Activated CD8-positive, alpha-beta memory T cell treated with anti-CD3 and anti-CD28 coated beads, Interleukin-2, amount 50 U/mL, for 24 hours (primary cell): Measurements from ENCODE around the gene PSKH1.

Experiments used
- DNase-seq: peaks from one replicate; pipeline ENCODE4 v3.0.0-alpha.2; 2020; ENCODE audit errors: extremely low read depth

Gene PSKH1

DNA sequence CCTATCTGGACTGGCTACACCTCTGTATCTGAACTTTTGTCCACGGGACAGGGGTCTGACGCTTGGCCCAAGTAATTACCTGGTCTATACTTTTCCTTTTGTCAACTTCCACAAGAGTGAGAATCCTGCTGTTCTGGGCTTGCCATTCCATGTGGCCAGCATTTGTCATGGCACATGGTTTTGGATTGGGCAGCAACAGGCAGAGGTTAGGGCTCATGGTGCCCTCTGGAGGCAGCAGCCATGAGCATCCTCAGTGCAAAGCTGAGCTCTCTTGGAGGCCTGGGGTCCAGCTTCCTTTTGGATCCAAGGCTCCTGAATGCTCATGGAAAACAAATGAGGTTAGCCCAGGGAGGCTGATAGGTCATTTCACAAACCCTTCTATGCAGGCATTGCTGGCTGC lies 27.7 kb upstream of the PSKH1 start:
- no peak for DNase-seq

DNA sequence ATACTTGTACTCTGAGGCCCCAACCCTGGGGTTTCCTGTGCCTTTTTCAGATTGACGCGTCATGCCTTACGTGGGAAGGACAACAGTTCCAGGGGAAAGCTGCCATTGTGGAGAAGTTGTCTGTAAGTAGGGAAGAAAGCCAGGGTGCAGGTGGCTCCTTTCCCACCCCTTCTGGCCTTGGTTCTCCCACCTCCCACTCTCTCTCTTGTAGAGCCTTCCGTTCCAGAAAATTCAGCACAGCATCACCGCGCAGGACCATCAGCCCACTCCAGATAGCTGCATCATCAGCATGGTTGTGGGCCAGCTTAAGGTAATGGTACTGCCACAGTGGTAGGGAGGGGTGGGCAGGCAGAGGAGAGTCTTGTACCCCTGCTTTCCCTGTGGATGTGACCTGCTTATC lies 24.8 kb upstream of the PSKH1 start:
- no peak for DNase-seq

DNA sequence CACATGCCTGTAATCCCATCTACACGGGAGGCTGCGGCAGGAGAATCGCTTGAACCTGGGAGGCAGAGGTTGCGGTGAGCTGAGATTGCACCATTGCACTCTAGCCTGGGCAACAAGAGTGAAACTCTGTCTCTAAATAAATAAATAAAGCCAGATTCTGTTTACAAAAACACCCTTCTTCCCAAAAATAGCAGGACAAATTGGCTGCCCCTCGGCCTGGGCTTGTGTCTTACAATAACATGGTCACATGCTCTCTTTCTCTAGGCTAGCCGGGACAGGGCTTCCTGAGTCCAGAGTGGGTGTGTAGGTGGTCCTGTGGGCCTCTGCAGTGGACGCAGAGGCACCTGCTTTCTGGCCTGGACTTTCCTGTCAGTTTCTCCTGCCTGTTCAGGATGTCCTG lies 23.4 kb upstream of the PSKH1 start:
- DNase-seq, result no peak

DNA sequence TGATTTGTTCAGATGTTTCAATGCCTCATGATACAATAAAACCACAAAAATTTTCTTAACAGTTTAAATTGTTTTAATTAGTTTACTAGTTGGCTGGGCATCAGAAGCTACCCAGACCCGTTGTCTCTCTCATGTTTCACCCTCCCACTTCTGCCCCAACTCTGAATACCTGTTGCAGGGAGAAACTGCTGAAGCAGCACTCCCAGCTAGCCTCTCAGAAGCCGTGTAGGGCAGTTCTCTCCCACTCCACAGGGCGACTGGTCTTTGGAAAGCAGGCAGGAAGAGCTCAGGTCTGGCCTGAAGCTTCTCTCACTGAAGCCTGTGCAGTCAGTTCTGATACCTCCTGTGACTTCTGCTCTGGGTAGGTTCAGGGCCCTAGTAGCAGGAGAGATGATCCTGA lies 21.8 kb upstream of the PSKH1 start:
- DNase-seq, result no peak

DNA sequence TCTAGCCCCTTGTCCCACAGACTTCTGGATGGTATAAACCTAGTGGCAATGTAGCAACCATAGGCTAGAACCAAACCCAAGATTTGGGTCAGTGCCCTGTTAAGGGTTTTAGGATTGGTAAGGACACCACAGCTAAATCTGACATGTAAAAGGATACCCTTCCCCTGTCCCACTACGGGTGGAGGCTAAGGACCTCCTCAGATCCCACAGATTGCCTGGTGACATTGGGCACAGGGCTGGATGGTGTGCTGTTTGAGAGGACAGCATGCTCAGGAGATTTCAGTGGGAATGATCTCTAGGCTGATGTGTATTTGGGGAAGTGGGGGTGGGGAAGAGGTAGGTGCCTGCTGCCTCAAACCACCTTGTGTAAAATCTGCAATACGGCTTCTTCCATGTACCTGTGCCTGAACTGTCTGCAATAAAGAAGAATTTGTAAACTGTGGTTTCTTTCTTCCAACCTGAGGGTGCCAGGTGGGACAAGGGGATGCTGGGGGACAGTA lies 20.9 kb upstream of the PSKH1 start:
- DNase-seq, result no peak

DNA sequence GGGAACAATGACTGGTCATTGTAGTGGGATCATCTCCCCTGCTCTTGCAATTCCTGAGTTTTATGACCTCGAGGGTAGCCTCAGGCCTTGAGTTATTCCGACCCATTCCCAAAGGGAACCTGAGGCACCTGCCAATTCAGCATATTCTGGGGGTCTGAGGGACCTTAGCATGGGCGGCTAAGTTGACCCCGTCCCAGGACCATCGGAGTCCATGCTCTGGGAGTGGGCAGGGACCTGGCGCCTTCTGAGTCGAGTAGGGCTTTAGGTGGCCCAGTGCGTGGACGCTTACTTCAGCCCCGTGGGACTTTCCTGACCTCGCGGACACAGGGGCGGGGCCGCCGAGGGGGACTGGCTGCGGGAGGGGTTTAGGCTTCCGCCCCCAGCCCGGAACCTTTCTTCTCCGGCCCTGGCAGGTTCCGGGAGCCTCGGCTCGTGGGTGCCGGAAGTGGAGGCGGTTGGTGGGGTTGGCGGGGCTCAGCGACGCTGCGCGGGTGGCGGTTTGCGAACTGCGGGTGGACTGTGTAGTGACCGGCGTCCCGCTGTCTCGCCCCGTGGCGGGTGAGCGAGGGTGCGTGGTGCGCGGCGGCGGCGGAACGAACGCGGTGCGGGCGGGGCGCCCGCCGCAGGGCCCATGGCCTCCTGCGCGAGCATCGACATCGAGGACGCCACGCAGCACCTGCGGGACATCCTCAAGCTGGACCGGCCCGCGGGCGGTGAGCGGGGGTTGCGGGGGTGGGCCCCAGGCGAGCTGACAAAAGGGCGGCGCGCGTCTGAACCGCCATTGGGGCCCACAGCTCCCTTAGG lies 20.2 kb upstream of the PSKH1 start, which contains the start of gene EDC4:
Gene EDC4 (plus strand): TSS at position 422 of the 804 bp plus-strand sequence. CDS start 210 bp downstream, at position 632.
- peak; percentile 80 for DNase-seq

DNA sequence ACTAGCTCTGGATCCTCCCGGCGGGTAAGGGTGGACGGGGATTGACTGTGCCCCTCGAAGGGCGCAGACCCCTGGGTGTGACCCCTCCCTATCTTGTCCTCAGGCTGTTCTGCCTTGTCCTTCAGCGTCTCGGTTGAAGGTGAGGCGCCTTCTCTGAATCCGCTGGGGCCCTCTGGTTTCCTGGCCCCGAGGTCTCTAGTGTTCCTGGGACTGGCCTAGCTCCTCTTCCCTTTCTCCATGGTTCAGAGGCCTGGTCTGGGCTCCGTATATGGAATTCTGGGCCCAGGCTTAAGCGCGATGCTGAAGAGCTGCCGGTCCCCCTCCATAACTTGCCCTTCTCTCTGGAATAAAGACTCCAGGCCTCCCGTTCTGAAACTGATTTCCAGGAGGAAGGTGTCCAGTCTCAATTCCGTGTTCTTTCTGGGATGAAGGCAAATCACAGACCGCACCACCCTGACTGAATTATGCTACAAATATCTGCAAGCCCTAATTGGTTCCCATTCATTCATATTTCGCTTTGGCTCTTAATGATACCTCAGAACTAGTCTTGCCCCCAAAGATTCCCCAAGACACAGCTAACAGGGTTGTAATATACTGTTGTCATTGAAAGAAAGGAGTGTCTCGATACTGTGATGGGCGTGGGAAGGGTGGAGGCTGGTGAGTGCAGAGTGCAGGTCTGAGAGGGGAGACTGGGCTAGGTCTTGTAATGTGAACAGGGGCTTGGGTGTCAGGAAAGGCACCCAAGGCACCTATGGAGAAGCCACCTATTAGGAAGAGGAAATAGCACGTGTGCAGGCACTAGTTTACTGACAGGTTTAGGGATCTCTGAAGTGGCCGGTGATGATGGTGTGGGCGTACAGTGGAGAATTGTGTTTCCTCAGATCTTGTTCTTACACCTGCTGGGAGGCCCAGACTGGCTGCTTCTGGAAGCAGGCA lies 19.4 kb upstream of the PSKH1 start:
- DNase-seq, result no peak

DNA sequence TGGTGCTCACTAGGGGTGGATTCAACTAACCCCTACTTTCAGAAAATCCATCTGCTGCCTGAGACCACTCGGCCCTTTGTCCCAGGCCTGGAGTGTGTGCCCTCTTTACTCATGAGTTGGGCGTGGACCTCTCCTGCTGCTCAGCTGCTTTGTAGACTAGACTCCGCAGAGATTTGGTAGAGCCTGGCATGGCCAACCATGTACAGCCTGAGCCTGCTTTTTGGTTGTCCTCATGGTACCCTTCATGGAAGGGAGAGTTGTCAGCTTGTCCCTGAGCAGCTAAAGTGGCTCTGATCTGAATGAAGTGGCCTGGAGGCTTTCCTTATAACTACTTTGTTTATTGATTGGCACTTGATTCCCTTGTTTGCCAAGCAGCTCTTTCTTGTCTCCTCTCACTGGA lies 18.7 kb upstream of the PSKH1 start:
- DNase-seq, result no peak

DNA sequence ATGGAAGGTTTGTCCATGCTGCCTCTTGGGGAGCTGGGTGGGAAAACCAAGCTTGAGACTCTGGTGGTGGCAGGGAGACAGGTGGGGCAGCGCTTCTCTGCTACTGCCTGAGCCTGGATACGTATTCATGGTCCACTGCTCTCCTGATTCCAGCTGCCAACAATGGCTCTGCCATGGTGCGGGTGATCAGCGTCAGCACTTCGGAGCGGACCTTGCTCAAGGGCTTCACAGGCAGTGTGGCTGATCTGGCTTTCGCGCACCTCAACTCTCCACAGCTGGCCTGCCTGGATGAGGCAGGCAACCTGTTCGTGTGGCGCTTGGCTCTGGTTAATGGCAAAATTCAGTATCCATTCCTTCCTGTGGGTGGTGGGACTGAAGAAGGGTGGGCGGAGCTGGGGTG lies 16.0 kb upstream of the PSKH1 start:
- DNase-seq, result no peak

DNA sequence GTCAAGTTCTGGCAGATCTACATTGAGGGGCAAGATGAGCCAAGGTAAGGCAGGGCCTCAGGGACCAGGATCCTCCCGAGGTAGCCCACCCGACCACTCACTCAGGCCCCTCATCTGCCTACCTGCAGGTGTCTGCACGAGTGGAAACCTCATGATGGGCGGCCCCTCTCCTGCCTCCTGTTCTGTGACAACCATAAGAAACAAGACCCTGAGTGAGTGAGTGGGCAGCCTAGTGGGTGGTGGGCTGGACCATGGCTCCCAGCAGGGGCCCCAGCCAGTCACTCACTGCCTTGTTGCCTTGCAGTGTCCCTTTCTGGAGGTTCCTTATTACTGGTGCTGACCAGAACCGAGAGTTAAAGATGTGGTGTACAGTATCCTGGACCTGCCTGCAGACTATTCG lies 14.8 kb upstream of the PSKH1 start:
- DNase-seq, result no peak

DNA sequence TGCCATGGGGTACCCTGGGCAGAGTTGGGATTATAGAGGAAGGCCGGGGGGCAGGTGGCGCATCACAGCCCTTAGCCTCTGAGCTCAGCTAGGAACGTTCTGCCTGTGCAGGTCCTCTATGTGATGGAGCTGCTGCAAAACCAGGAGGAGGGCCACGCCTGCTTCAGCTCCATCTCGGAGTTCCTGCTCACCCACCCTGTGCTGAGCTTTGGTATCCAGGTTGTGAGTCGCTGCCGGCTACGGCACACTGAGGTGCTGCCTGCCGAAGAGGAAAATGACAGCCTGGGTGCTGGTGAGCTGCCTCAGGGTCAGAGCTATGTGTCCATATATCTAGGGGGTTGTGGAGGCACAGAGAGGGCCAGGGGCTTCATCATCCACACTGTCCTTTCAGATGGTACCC lies 14.2 kb upstream of the PSKH1 start:
- no peak for DNase-seq

DNA sequence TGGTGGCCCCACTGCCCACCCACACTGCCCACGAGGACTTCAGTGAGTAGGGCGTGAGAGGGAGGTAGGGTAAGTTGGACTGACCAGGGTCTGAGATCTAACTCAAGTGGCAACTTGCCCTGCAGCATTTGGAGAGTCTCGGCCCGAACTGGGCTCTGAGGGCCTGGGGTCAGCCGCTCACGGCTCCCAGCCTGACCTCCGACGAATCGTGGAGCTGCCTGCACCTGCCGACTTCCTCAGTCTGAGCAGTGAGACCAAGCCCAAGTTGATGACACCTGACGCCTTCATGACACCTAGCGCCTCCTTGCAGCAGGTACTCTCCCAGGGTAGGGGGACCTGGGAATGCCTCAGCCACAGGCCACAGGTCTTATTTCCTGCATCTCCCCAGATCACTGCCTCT lies 13.6 kb upstream of the PSKH1 start:
- DNase-seq, result no peak

DNA sequence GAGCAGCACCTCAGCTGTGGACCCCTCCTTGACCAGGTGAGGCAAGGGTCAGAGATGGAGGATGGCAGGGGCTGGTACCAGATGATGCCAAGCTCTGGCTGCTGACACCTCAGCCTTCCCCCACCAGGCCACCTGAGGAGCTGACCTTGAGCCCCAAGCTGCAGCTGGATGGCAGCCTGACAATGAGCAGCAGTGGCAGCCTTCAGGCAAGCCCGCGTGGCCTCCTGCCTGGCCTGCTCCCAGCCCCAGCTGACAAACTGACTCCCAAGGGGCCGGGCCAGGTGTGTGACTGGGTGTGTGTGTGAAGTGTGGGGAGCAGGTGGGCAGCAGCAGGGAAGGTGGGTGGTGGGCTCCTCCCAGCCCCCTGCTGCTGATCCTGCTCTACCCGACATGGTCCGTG lies 13.1 kb upstream of the PSKH1 start:
- no peak for DNase-seq

DNA sequence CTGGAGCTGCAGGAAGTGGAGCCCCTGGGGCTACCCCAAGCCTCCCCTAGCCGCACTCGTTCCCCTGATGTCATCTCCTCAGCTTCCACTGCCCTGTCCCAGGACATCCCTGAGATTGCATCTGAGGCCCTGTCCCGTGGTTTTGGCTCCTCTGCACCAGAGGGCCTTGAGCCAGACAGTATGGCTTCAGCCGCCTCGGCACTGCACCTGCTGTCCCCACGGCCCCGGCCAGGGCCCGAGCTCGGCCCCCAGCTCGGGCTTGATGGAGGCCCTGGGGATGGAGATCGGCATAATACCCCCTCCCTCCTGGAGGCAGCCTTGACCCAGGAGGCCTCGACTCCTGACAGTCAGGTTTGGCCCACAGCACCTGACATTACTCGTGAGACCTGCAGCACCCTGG lies 12.5 kb upstream of the PSKH1 start:
- DNase-seq, result no peak

DNA sequence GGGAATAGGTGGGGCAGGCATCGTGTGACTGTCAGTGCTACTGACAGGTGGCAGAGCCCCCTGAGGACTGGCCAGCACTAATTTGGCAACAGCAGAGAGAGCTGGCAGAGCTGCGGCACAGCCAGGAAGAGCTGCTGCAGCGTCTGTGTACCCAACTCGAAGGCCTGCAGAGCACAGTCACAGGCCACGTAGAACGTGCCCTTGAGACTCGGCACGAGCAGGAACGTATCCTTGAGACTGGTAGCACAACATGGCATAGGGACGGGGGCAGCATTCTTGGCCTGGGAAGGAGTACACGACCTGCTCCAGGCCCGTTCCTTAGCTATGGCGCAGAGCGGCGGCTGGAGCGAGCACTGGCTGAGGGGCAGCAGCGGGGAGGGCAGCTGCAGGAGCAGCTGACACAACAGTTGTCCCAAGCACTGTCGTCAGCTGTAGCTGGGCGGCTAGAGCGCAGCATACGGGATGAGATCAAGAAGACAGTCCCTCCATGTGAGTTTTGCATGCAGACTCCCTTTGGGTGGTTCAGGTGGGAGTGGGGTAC lies 11.4 kb upstream of the PSKH1 start:
- no peak for DNase-seq

DNA sequence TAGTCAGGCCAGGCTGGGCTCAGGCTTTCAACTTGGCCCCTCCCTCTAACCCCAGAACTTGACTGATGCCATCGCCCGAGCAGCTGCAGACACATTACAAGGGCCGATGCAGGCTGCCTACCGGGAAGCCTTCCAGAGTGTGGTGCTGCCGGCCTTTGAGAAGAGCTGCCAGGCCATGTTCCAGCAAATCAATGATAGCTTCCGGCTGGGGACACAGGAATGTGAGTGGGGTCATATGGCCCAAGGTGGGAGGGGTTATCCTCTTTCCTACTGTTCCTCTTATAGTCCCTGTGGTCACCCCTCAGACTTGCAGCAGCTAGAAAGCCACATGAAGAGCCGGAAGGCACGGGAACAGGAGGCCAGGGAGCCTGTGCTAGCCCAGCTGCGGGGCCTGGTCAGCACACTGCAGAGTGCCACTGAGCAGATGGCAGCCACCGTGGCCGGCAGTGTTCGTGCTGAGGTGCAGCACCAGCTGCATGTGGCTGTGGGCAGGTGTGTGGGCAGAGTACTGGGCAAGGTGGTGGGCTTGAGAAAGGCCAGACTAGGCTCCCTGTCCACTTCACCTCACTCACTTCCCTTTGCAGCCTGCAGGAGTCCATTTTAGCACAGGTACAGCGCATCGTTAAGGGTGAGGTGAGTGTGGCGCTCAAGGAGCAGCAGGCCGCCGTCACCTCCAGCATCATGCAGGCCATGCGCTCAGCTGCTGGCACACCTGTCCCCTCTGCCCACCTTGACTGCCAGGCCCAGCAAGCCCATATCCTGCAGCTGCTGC lies 10.5 kb upstream of the PSKH1 start:
- DNase-seq, result no peak

DNA sequence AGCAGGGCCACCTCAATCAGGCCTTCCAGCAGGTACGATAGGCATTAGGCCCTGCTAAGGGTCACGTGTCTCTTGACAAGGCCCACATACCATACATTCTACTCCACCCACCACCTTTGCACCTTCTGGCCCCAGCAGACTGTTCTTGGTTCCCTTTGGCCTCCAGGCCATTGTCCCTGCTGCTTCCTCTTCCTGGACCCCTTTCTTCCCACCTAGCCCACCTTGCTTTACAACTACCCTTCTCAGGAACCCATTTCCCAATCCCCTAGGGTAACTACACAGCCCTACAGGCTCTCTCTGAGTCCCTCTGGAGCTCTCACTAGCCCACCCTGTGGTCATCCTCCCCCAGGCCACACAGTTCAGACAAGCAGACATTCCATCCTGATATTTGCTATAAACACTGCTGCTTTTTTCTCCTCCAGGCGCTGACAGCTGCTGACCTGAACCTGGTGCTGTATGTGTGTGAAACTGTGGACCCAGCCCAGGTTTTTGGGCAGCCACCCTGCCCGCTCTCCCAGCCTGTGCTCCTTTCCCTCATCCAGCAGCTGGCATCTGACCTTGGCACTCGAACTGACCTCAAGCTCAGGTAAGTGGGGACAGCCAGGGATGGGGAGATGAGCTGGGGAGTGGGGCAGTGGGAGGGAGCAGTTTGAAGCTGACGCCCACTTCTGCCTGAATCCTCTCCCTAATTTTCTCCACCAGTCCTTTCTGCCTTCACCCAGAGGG lies 9.7 kb upstream of the PSKH1 start:
- no peak for DNase-seq

DNA sequence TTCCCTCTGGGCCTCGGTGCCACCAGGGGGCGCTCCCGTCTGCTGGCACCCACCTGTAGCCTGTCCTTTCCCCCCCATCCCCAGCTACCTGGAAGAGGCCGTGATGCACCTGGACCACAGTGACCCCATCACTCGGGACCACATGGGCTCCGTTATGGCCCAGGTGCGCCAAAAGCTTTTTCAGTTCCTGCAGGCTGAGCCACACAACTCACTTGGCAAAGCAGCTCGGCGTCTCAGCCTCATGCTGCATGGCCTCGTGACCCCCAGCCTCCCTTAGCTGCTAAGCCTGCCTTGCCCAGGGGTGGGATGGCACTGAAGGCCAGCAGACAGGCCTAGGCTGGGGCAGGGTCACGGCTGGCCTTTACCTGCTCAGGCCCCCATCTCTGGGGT lies 9.2 kb upstream of the PSKH1 start:
- DNase-seq, result peak; percentile 23

DNA sequence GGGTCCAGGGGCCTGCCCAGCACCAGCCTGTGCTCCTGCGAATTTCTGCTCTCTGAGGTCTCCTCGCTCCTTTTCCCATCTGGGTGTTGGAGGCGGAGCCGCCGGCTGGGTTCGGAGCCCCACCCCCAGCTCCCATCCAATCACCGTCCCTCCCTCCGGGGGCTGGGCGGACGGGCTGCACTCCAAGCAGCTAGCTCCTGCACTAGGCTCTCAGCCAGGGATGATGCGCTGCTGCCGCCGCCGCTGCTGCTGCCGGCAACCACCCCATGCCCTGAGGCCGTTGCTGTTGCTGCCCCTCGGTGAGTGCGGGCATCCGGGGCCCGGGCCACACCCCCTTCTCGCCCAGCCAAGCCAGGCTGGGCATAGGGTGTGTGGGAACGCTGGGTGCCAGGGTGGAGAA lies 8.4 kb upstream of the PSKH1 start, which contains the start of gene NRN1L:
Gene NRN1L (plus strand): TSS at position 202 of the 400 bp plus-strand sequence. CDS start 19 bp downstream, at position 221.
- no peak for DNase-seq

DNA sequence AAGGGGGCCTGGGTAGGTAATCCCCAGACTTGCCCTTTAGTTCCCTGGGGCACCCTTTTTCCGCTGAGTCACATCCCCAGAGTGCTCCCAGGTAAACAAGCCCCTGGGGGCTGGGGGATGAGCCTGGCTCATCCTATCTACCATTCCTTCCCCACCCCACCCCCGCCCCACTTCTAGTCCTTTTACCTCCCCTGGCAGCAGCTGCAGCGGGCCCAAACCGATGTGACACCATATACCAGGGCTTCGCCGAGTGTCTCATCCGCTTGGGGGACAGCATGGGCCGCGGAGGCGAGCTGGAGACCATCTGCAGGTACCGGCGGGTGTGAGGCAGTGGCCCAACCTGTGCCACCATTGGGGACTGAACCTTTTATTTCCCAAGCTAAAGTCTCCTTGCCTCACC lies 7.5 kb upstream of the PSKH1 start:
- no peak for DNase-seq

DNA sequence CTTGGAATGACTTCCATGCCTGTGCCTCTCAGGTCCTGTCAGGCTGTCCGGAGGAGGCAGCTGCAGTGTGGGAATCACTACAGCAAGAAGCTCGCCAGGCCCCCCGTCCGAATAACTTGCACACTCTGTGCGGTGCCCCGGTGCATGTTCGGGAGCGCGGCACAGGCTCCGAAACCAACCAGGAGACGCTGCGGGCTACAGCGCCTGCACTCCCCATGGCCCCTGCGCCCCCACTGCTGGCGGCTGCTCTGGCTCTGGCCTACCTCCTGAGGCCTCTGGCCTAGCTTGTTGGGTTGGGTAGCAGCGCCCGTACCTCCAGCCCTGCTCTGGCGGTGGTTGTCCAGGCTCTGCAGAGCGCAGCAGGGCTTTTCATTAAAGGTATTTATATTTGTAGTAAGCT lies 7.1 kb upstream of the PSKH1 start:
- no peak for DNase-seq
